Measurements from ENCODE around the gene CCS.
"Not testable (repeated sequence)": the region's sequence is repeated elsewhere in the genome, so short reads cannot be mapped to it uniquely, and the experiment has no call there.

The CCS gene

GRCh38 chr11:66628061-66628603 is 35.1 kb downstream of the CCS start:
- no peak for DNase-seq

GRCh38 chr11:66629356-66629755 is 36.4 kb downstream of the CCS start:
- DNase-seq: no peak

- DNase-seq: no peak
These were observed 38.9 kb downstream of the CCS start for GRCh38 chr11:66631883-66632282.

GRCh38 chr11:66632952-66633351 is 40.0 kb downstream of the CCS start:
- DNase-seq: no peak

- no peak for DNase-seq
These were observed 43.4 kb downstream of the CCS start for GRCh38 chr11:66636411-66636810.

GRCh38 chr11:66637557-66638176 is 44.7 kb downstream of the CCS start:
- no peak for DNase-seq

GRCh38 chr11:66638177-66639065 is 45.4 kb downstream of the CCS start, which contains the start of gene RBM4:
RBM4 (plus strand) TSS chr11:66638703; CDS start chr11:66639712, 1,009 bp downstream.
- peak; percentile 85 to 99 (median 97) for DNase-seq

- peak in 5 of 6 experiments; percentile 22 to 76 (median 57) for DNase-seq
These were observed 46.3 kb downstream of the CCS start for GRCh38 chr11:66639066-66639813.

- DNase-seq: not testable (repeated sequence)
These were observed 46.9 kb downstream of the CCS start for GRCh38 chr11:66639814-66640340.

GRCh38 chr11:66641834-66642233 is 48.8 kb downstream of the CCS start:
- DNase-seq: no peak

GRCh38 chr11:66643745-66644437 is 50.9 kb downstream of the CCS start:
- no peak for DNase-seq

- DNase-seq: no peak
These were observed 53.8 kb downstream of the CCS start for GRCh38 chr11:66646828-66647227.

- no peak for DNase-seq
These were observed 56.9 kb downstream of the CCS start for GRCh38 chr11:66649903-66650302.

- DNase-seq: no peak
These were observed 58.0 kb downstream of the CCS start for GRCh38 chr11:66651016-66651415.

- DNase-seq: no peak
These were observed 59.7 kb downstream of the CCS start for GRCh38 chr11:66652651-66653050.

GRCh38 chr11:66653123-66653522 is 60.1 kb downstream of the CCS start:
- DNase-seq: no peak

All from stimulated activated naive CD4-positive, alpha-beta T cell (primary cell).